ENCODE data around the gene CAMTA1. TPM values are rescaled to one million over a fixed set of nuclear protein-coding genes. Genes with fewer than 3 reads are reported as not detected.
A peak's percentile ranks its signal among the peaks of the same experiment; 100 is the strongest.

The CAMTA1 gene
- total and polyA plus RNA-seq, 4 donors: 90.5 to 236 (median 195) TPM

DNA sequence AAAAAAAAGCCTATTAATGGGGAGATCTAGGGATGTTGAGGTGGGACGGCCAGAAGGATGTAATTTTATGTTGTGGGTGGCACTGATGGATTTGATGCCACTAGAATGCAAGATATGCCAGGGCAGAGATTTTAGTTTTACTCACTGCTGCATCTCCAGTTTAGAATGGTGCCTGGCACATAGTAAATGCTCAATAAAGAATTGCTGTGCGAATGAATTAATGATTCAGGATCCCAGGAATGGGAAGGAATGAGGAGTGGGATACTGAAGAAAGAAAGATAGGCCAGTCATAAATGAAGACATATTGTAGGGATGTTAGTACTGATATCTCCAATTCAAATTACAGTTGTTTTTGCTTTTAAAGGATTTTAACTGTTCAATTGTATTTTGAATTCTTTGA lies 72.6 kb downstream of the CAMTA1 start:
- Histone ChIP-seq H3K4me1 (ENCODE audit: control insufficient read depth, insufficient read depth, low read length) (peaks cover 4% of the 10 kb centered on the region), H3K36me3 (ENCODE audit: control insufficient read depth, insufficient read depth, low read length) (no peaks in the 10 kb centered on the region), H3K27me3 (ENCODE audit: control insufficient read depth, insufficient read depth, low read length) (no peaks in the 10 kb centered on the region), H3K27ac (ENCODE audit: low read depth, low read length) (no peak overlapping the region), H3K9me3 (ENCODE audit: control insufficient read depth, insufficient read depth, low read length) (peaks cover 2% of the 10 kb centered on the region), H3K4me3 (ENCODE audit: low read depth, low read length) (no peak overlapping the region)
- 67% methylated on average over 1 of the region's 2 CpGs for WGBS (ENCODE audit: insufficient coverage)
- DNase-seq (ENCODE audit: low read depth in 4 of 6, low spot score in 6 of 6): no peak

GRCh38 chr1:6858596-6858995 lies 73.3 kb downstream of the CAMTA1 start:
- Histone ChIP-seq H3K9me3 (ENCODE audit: control insufficient read depth, insufficient read depth, low read length) (peaks cover 2% of the 10 kb centered on the region), H3K4me1 (ENCODE audit: control insufficient read depth, insufficient read depth, low read length) (peaks cover 4% of the 10 kb centered on the region)
- WGBS (ENCODE audit: insufficient coverage): 80% methylated on average over 1 of the region's 3 CpGs

DNA sequence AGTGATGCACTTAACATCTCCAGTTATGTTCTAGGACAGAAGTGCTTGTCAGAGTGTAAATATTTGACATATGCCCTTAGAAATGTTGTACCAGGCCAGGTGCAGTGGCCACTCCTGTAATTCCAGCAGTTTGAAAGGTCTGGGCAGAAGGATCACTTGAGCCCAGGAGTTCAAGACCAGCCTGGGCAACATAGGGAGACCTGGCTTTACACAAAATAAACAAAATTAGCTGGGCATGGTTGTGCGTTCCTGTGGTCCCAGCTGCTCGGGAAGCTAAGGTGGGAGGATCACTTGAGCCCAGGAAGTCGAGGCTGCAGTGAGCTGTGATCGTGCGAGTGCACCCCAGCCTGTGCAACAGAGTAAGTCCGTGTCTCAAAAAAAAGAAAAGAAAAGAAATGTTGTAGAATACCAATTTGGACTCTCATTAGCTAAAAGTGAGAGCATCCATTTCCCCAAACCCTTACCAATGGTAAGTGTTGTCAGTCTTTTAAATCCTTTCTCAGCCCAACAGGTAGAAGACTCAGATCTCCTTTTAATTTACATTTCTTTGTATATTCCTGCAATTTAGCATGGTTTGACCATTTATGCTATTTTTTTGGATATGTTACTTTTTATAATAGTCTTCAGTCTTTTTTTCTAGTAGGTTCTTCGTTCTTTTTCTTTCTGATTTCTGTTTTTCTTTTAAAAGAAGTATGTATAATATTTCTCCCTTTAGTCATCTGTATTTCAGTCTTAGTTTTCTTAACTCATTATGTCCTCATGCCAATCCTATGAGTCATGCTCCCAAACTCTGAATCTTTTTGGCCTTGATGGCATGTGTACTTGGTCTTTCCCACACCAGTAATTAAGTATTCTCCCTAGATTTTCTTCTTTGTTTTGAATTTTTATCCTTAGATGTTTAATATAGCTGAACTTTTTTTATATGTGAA lies 74.4 kb downstream of the CAMTA1 start:
- peaks cover 4% of the 10 kb centered on the region for H3K4me1 ChIP-seq (ENCODE audit: control insufficient read depth, insufficient read depth, low read length)
- no CpG with 5 or more reads among the region's 7 CpGs for WGBS (ENCODE audit: insufficient coverage)
- H3K4me3 ChIP-seq (ENCODE audit: low read depth, low read length): no peak overlapping the region
- no peak overlapping the region for H3K27ac ChIP-seq (ENCODE audit: low read depth, low read length)
- no peaks in the 10 kb centered on the region for H3K36me3 ChIP-seq (ENCODE audit: control insufficient read depth, insufficient read depth, low read length)
- DNase-seq (ENCODE audit: low read depth in 4 of 6, low spot score in 6 of 6): no peak
- no peaks in the 10 kb centered on the region for H3K27me3 ChIP-seq (ENCODE audit: control insufficient read depth, insufficient read depth, low read length)
- no peaks in the 10 kb centered on the region for H3K9me3 ChIP-seq (ENCODE audit: control insufficient read depth, insufficient read depth, low read length)

More at GRCh38 chr1:6858596-6858995, 73.3 kb downstream of the CAMTA1 start:
- no peak overlapping the region for H3K27ac ChIP-seq (ENCODE audit: low read depth, low read length)
- no peaks in the 10 kb centered on the region for H3K27me3 ChIP-seq (ENCODE audit: control insufficient read depth, insufficient read depth, low read length)
- DNase-seq (ENCODE audit: low read depth in 4 of 6, low spot score in 6 of 6): no peak
- no peak overlapping the region for H3K4me3 ChIP-seq (ENCODE audit: low read depth, low read length)
- H3K36me3 ChIP-seq (ENCODE audit: control insufficient read depth, insufficient read depth, low read length): no peaks in the 10 kb centered on the region

DNA sequence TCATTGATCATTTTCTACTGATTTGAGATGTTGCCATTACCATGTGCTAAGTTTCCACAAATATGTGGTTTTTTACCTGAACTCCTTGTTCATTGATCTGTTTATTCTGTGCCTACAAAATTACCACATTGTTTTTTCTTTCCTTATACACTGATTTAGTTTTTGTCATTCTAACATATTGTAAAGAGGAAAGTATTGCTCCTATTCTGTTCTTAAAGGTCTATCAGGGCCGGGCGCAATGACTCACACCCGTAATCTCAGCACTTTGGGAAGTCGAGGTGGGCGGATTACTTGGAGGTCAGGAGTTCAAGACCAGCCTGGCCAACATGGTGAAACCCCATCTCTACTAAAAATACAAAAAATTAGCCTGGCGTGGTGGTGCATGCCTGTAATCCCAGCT lies 75.1 kb downstream of the CAMTA1 start:
- Histone ChIP-seq H3K9me3 (ENCODE audit: control insufficient read depth, insufficient read depth, low read length) (no peaks in the 10 kb centered on the region), H3K4me1 (ENCODE audit: control insufficient read depth, insufficient read depth, low read length) (peaks cover 4% of the 10 kb centered on the region), H3K36me3 (ENCODE audit: control insufficient read depth, insufficient read depth, low read length) (no peaks in the 10 kb centered on the region), H3K27ac (ENCODE audit: low read depth, low read length) (no peak overlapping the region), H3K27me3 (ENCODE audit: control insufficient read depth, insufficient read depth, low read length) (no peaks in the 10 kb centered on the region), H3K4me3 (ENCODE audit: low read depth, low read length) (no peak overlapping the region)
- no peak for DNase-seq (ENCODE audit: low read depth in 4 of 6, low spot score in 6 of 6)
- 100% methylated on average over 1 of the region's 6 CpGs for WGBS (ENCODE audit: insufficient coverage)

DNA sequence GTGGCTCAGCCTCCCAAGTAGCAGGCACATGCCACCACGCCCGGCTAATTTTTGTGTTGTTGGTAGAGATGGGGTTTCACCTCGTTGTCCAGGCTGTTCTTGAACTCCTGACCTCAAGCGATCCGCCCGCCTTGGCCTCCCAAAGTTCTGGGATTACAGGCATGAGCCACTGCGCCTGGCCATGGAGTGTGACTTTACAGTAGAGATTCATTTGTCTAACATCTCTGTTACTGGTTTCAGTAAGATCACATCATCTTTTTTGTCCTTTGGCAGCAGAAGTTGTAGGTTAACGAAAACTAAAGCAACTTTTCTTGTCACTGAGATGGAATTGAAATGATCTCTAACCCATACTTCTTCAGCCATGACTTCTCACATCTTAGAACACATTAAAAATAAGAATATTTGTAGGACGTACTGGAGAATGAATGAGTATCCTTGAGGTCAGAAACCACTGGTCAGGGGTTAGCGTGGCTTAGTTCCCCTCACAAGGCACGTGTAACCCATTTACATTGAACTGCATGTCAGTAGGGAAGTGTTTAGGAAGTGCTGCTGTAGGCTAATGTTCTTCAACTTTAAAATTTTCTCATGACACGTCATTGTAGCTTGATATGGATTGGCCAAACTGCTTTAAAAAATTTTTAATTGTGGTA lies 75.9 kb downstream of the CAMTA1 start:
- H3K4me1 ChIP-seq (ENCODE audit: control insufficient read depth, insufficient read depth, low read length): peaks cover 4% of the 10 kb centered on the region

GRCh38 chr1:6862906-6863305 lies 77.7 kb downstream of the CAMTA1 start:
- no peak for DNase-seq (ENCODE audit: low read depth in 4 of 6, low spot score in 6 of 6)
- H3K27me3 ChIP-seq (ENCODE audit: control insufficient read depth, insufficient read depth, low read length): no peaks in the 10 kb centered on the region
- H3K36me3 ChIP-seq (ENCODE audit: control insufficient read depth, insufficient read depth, low read length): no peaks in the 10 kb centered on the region
- WGBS (ENCODE audit: insufficient coverage): 86% methylated on average over 1 of the region's 4 CpGs
- no peak overlapping the region for H3K4me3 ChIP-seq (ENCODE audit: low read depth, low read length)
- H3K4me1 ChIP-seq (ENCODE audit: control insufficient read depth, insufficient read depth, low read length): peaks cover 10% of the 10 kb centered on the region
- H3K9me3 ChIP-seq (ENCODE audit: control insufficient read depth, insufficient read depth, low read length): no peaks in the 10 kb centered on the region
- H3K27ac ChIP-seq (ENCODE audit: low read depth, low read length): no peak overlapping the region

More for the DNA sequence above, 75.9 kb downstream of the CAMTA1 start:
- Histone ChIP-seq H3K36me3 (ENCODE audit: control insufficient read depth, insufficient read depth, low read length) (no peaks in the 10 kb centered on the region), H3K27me3 (ENCODE audit: control insufficient read depth, insufficient read depth, low read length) (no peaks in the 10 kb centered on the region), H3K9me3 (ENCODE audit: control insufficient read depth, insufficient read depth, low read length) (no peaks in the 10 kb centered on the region), H3K27ac (ENCODE audit: low read depth, low read length) (no peak overlapping the region), H3K4me3 (ENCODE audit: low read depth, low read length) (no peak overlapping the region)
- DNase-seq (ENCODE audit: low read depth in 4 of 6, low spot score in 6 of 6): no peak
- 96% methylated on average over 6 of the region's 12 CpGs for WGBS (ENCODE audit: insufficient coverage)

DNA sequence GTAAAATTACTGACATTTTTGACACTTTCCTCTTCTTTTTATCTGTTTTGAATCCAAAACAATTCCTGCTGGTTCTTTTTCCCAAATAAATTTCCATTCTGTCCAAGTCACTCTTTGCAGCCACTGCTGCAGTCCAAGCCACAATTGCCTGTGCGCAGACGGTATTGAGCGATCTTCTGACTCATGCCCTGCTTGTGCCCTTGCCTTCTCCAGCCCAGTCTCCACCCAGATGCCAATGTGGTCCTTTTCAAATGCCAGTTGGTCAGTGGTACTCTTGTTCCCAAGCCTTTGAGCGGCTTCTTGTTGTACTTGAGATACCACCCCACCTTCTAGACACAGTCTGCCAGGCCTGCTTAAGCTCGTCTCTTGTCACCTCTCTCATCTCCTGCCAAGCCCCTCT lies 78.9 kb downstream of the CAMTA1 start:
- Histone ChIP-seq H3K9me3 (ENCODE audit: control insufficient read depth, insufficient read depth, low read length) (no peaks in the 10 kb centered on the region), H3K27me3 (ENCODE audit: control insufficient read depth, insufficient read depth, low read length) (no peaks in the 10 kb centered on the region), H3K4me3 (ENCODE audit: low read depth, low read length) (no peak overlapping the region), H3K27ac (ENCODE audit: low read depth, low read length) (no peak overlapping the region), H3K4me1 (ENCODE audit: control insufficient read depth, insufficient read depth, low read length) (peaks cover 12% of the 10 kb centered on the region), H3K36me3 (ENCODE audit: control insufficient read depth, insufficient read depth, low read length) (no peaks in the 10 kb centered on the region)
- no peak for DNase-seq (ENCODE audit: low read depth in 4 of 6, low spot score in 6 of 6)
- WGBS (ENCODE audit: insufficient coverage): 91% methylated on average over 5 of the region's 5 CpGs

DNA sequence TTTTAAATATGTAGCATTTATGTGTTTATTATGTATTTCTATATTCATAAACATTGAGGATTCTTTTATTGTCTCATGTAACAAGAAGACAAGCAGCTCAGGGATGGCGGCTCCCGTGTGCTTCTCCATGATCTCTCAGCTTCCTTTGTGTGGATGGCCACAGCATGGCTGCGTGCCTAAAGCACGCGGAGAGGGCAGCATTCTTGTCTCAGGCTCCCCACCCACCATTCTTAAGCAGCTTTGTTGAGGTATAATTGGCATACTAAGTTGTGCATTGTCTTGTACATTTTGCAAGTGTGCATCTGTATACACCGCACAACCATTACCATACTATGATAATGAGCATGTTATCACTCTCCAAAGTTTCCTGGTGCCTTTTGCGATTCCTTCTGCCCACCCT lies 81.6 kb downstream of the CAMTA1 start:
- H3K4me1 ChIP-seq (ENCODE audit: control insufficient read depth, insufficient read depth, low read length): peaks cover 12% of the 10 kb centered on the region
- H3K27me3 ChIP-seq (ENCODE audit: control insufficient read depth, insufficient read depth, low read length): no peaks in the 10 kb centered on the region
- H3K9me3 ChIP-seq (ENCODE audit: control insufficient read depth, insufficient read depth, low read length): no peaks in the 10 kb centered on the region
- H3K36me3 ChIP-seq (ENCODE audit: control insufficient read depth, insufficient read depth, low read length): no peaks in the 10 kb centered on the region
- H3K4me3 ChIP-seq (ENCODE audit: low read depth, low read length): no peak overlapping the region
- DNase-seq (ENCODE audit: low read depth in 4 of 6, low spot score in 6 of 6): peak in 1 of 6 donors; percentile 79
- no CpG with 5 or more reads among the region's 7 CpGs for WGBS (ENCODE audit: insufficient coverage)
- peak overlapping the region; percentile 49 for H3K27ac ChIP-seq (ENCODE audit: low read depth, low read length)

- DNase-seq (ENCODE audit: low read depth in 4 of 6, low spot score in 6 of 6): peak in 1 of 6 donors; percentile 32
- H3K27ac ChIP-seq (ENCODE audit: low read depth, low read length): peak overlapping the region; percentile 49
- H3K4me1 ChIP-seq (ENCODE audit: control insufficient read depth, insufficient read depth, low read length): peaks cover 12% of the 10 kb centered on the region
- no peaks in the 10 kb centered on the region for H3K27me3 ChIP-seq (ENCODE audit: control insufficient read depth, insufficient read depth, low read length)
- H3K9me3 ChIP-seq (ENCODE audit: control insufficient read depth, insufficient read depth, low read length): no peaks in the 10 kb centered on the region
- H3K4me3 ChIP-seq (ENCODE audit: low read depth, low read length): no peak overlapping the region
- 44% methylated on average over 1 of the region's 5 CpGs for WGBS (ENCODE audit: insufficient coverage)
- H3K36me3 ChIP-seq (ENCODE audit: control insufficient read depth, insufficient read depth, low read length): no peaks in the 10 kb centered on the region
These were observed 82.1 kb downstream of the CAMTA1 start for GRCh38 chr1:6867321-6867720.
